Left cardiac atrium (tissue), 4 donors: ENCODE measurements around the gene ABTB1. TPM values are rescaled to one million over a fixed set of nuclear protein-coding genes. Genes with fewer than 3 reads are reported as not detected.

Source experiments
- ATAC-seq, 2 donors: fragments of 200-7000 bp; cut with Tn5 transposase; one replicate each; pipeline ENCODE4 v1.9.1; 2020; ENCODE audit warnings: mild to moderate bottlenecking in 2 of 2, moderate library complexity in 2 of 2
- DNase-seq: peaks from one replicate; pipeline ENCODE4 v3.0.0-alpha.2; 2020
- intact Hi-C, 2 donors: fragments of 100-400 bp; cut with DNase I; formaldehyde crosslinking; loops; one replicate each; pipeline versions ENCODE4 v1.14.1 to v1.15.1; 2022 to 2023
- long read RNA-seq: library from polyadenylated mRNA; unstranded; transcript quantifications from one replicate; pipeline ENCODE4 v2.0.0, GENCODE V29; 2021
- total RNA-seq, 2 donors: library from RNA; stranded (reverse); fragmentation: NEBNext Ultra II Directional; extraction: Animal tissue kit (Norgen Biotek cat#: 25700); gene quantifications; one replicate each; pipeline ENCODE4 v1.2.1, GENCODE V29; 2021
- donor health status: DM: no; HTN: yes; CAD: no.
- donor health status: DM: no; HTN: yes; CAD: no; lungs with severe emphysema.
- donor health status: DM: yes; HTN: yes; CAD: no.
- donor health status: Dilated cardiomyopathy.

ABTB1 gene
- 10 to 100 TPM; 21.8 to 34.2 TPM for total RNA-seq
- long read RNA-seq, transcript ABTB1-201 (12 exons, 1,965 nt), result major isoform, 9 of 35 reads
- long read RNA-seq, transcript ABTB1-202 (12 exons, 1,961 nt), result minor isoform, 6 of 35 reads
- long read RNA-seq, partial matches to known transcripts, result 5 of 35 reads
- long read RNA-seq, other reads (novel, unspliced or antisense), result 15 of 35 reads

DNA sequence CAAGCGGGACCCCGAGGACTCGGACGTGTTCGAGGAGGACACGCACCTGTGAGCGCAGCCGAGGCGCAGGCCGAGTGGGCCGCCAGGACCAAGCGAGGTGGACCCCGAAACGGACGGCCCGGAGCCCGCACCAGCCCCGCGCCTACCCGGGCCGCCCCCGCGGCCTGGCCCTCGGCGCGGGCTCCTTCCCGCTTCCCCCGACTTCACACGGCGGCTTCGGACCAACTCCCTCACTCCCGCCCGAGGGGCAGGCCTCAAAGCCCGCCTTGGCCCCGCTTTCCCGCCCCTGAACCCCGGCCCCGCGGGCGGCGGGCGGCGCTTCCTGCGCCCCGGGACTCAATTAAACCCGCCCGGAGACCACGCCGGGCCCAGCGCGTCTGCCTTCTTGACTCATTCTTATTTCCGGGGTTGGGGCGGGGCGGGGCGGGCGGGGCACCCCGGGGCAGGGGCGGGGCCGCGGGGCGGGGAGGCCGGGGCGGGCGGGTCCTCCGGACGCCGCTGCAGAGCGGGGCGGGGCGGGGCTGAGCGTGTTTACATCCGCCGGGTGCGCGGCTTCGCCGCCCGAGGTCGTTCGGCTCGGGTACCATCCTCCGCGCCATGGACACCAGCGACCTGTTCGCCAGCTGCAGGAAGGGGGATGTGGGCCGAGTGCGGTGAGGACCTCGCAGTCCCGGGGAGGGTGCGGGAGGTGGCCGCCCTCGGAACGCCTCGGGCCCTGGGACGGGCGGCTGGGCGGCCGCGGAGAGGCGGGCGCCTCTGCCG, at the start of gene ABTB1:
Gene ABTB1 (plus strand): TSS at position 524 of the 762 bp plus-strand sequence. CDS start 74 bp downstream, at position 598.
- intact Hi-C loops, result no loop called here
- ATAC-seq (peak; percentile 93 to 95), DNase-seq (peak; percentile 90)

GRCh38 chr3:127624063-127624462, 48.7 kb upstream of the ABTB1 start:
- intact Hi-C loops, result no loop called here
- ATAC-seq, result no peak
- no peak for DNase-seq

- DNase-seq (no peak), ATAC-seq (no peak)
- intact Hi-C loops, result no loop called here
Measured at GRCh38 chr3:127625821-127626220, 46.9 kb upstream of the ABTB1 start.

- ATAC-seq (no peak), DNase-seq (no peak)
- intact Hi-C loops, result no loop called here
Measured at GRCh38 chr3:127628426-127628787, 44.3 kb upstream of the ABTB1 start.

- ATAC-seq (peak; percentile 71 to 87), DNase-seq (peak; percentile 67)
- intact Hi-C loops, result no loop called here
Measured at GRCh38 chr3:127628788-127629466, 43.8 kb upstream of the ABTB1 start, which contains the start of gene PODXL2. PODXL2 (plus strand) TSS chr3:127629185; CDS start chr3:127629220, 35 bp downstream.

DNA sequence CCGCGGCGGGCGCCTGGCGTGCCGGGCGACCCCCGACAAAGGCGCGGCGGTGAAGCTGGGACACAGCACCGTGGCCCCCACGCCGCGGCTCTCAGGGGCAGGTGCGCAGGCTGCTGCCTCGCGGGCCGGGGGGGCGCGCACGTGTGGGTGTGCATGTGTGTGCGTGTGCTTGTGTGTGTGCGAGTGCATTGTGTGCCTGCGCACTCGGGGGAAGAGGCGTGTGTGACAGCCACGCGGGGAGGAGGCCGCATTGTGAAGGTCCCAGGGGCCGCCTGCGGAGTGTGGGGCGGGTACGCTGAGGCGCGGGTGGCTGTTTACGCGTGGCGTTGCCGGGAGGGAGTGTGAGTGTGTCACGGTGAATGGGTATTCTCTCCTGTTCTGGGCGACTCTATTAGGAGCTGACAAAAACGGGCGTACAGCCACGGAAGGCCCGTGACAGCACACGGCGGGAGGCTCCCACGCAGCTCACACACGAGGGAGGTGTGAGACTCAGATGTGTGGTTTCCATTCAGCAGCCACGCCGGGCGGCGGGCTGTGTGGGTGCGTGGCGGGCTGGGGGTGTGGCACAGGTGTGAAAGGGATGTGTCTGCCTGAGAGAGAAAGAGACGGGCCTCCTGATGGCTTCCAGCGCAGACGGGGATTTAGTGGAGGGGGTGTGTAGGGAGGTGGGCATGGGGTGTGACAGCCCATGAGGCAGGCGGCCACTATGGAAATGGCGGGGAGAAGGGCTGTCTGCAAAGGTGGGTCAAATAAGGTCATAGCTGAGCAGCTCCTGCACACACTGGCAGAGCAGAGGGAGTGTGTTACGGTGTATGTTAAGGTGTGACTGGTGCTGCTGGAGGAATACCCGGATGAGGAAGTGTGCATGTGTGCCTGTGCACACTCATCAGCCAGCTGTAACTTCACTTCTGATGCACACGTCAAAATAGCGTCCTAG, 43.0 kb upstream of the ABTB1 start:
- intact Hi-C loops, result no loop called here
- ATAC-seq (peak in 1 of 2 donors; percentile 18), DNase-seq (peak; percentile 32)

GRCh38 chr3:127630811-127631714, 41.7 kb upstream of the ABTB1 start:
- intact Hi-C loops, result no loop called here
- ATAC-seq (no peak), DNase-seq (no peak)

DNA sequence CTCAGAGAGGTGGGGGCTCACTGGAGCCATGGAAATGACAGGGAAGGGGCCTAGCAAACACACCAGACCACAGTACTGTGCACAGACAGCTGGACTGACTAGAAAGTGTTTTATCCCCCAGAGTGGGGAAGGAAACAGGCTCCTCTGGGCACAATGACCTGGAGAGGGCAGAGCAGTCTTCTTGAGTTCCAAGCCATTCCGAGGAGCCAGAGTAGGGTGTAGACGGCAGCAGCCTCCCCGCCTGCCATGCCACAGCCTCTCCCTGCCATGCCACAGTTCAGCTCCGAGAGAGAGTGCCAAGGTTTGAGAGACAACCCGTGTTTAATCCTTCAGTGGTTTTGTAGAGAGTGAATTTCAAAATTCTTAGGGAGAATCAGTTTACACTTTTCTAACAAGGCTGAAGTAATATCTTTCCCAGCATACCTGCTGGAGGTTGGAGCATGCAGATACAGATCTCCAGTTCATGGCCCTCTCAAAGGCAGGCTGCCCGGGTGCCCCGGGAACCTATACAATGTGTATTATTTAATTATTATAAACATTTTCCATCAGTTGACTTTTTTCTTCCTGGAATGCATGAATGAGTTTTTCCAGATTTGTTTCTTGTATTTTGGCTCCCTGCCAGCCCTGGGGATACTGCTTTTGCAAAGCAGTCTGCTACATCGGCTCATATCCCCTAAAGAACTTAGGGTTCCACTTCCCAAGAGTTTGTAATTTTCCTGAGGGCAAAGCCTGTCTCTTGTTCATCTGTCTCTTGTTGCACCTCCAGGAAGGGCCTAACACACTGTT, 40.5 kb upstream of the ABTB1 start:
- ATAC-seq (no peak), DNase-seq (no peak)
- intact Hi-C loops, result no loop called here

GRCh38 chr3:127634653-127635052, 38.1 kb upstream of the ABTB1 start:
- DNase-seq (no peak), ATAC-seq (no peak)
- intact Hi-C loops, result no loop called here

- ATAC-seq, result no peak
- DNase-seq, result no peak
- intact Hi-C loops, result no loop called here
Measured at GRCh38 chr3:127637546-127637945, 35.2 kb upstream of the ABTB1 start.

- DNase-seq (no peak), ATAC-seq (no peak)
- intact Hi-C loops, result no loop called here
Measured at GRCh38 chr3:127637971-127638370, 34.8 kb upstream of the ABTB1 start.

GRCh38 chr3:127639173-127640041, 33.3 kb upstream of the ABTB1 start:
- ATAC-seq, result no peak
- intact Hi-C loops, result no loop called here
- no peak for DNase-seq

GRCh38 chr3:127640042-127640355, 32.8 kb upstream of the ABTB1 start:
- no peak for ATAC-seq
- DNase-seq, result no peak
- intact Hi-C loops, result no loop called here

- no peak for ATAC-seq
- no peak for DNase-seq
- intact Hi-C loops, result no loop called here
Measured at GRCh38 chr3:127644641-127645370, 27.9 kb upstream of the ABTB1 start.

GRCh38 chr3:127645371-127646015, 27.3 kb upstream of the ABTB1 start:
- DNase-seq, result no peak
- intact Hi-C loops, result no loop called here
- no peak for ATAC-seq
